Endothelial cell (in vitro differentiated cells): ENCODE data around the gene NXNL2. TPM values are rescaled to one million over a fixed set of nuclear protein-coding genes. Genes with fewer than 3 reads are reported as not detected.

ENCODE experiments used
- DNase-seq: peaks from one replicate; pipeline ENCODE4 v3.0.0; 2021; ENCODE audit warnings: low spot score
- H3K27ac Mint-ChIP-seq: one replicate; pipeline ENCODE4 v1.8.0; 2021; ENCODE audit warnings: mixed read lengths, inconsistent platforms; ENCODE audit not compliant: unreplicated experiment
- H3K27me3 Mint-ChIP-seq: one replicate; pipeline ENCODE4 v1.8.0; 2021; ENCODE audit warnings: mild to moderate bottlenecking, moderate library complexity, mixed read lengths, inconsistent platforms; ENCODE audit not compliant: unreplicated experiment
- H3K36me3 Mint-ChIP-seq: one replicate; pipeline ENCODE4 v1.8.0; 2021; ENCODE audit warnings: mild to moderate bottlenecking, low read depth, mixed read lengths, inconsistent platforms; ENCODE audit not compliant: unreplicated experiment
- H3K4me1 Mint-ChIP-seq: one replicate; pipeline ENCODE4 v1.8.0; 2021; ENCODE audit warnings: mild to moderate bottlenecking, mixed read lengths, inconsistent platforms; ENCODE audit not compliant: unreplicated experiment
- H3K4me3 Mint-ChIP-seq: one replicate; pipeline ENCODE4 v1.8.0; 2021; ENCODE audit warnings: mild to moderate bottlenecking, mixed read lengths, inconsistent platforms; ENCODE audit not compliant: unreplicated experiment
- H3K9me3 Mint-ChIP-seq: one replicate; pipeline ENCODE4 v1.8.0; 2021; ENCODE audit warnings: mixed read lengths, inconsistent platforms; ENCODE audit not compliant: unreplicated experiment
- long read RNA-seq: library from polyadenylated mRNA; unstranded; transcript quantifications from one replicate; pipeline ENCODE4 v2.0.0, GENCODE V29; 2020; ENCODE audit not compliant: unreplicated experiment
- total RNA-seq: library from RNA; stranded (reverse); fragmentation: NEBNext Ultra II Directional; extraction: Animal tissue kit (Norgen Biotek cat#: 25700); gene quantifications from one replicate; pipeline ENCODE4 v1.2.1, GENCODE V29; 2021; ENCODE audit not compliant: unreplicated experiment
- TF ChIP-seq, protein P1 (sequence below): fragments of 200-600 bp; sonication (generic); IDR thresholded peaks from one replicate; pipeline ENCODE4 v1.5.0; 2021; ENCODE audit warnings: antibody characterized with exemption; ENCODE audit not compliant: unreplicated experiment

The NXNL2 gene
- total RNA-seq = not detected
- long read RNA-seq = 0 reads

DNA sequence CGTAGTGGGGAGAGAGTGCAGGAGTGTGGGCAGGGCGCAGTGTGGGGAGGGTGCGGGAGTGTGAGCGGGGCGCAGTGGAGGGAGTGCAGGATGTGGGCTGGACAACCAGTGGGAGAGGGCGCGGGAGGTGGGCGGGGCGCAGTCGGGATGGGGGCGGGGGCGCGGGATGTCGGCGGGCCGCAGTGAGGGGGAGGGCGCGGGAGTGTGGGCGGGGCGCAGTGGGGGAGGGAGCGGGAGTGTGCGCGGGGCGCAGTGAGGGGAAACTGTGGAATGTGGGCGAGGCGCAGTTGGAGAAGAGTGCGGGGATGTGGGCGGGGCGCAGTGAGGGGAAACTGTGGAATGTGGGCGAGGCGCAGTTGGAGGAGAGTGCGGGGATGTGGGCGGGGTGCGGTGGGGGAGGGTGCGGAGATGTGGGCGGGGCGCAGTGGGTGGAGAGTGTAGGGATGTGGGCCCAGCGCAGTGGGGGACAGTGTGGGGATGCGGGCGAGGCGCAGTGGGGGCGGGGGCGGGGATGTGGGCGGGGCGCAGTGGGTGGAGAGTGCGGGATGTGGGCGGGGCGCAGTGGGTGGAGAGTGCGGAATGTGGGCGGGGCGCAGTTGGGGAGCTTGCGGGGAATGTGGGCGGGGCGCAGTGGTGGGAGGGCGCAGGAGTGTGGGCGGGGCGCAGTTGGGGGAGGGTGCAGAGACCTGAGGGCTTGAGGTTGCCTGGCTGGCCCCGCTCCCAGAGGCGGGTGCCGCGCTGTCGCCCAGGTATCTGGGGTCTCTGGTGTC is at the start of gene NXNL2:
TSS of gene NXNL2 (plus strand) at position 723 of the 770 bp plus-strand sequence. CDS start 257 bp downstream, outside the sequence.
- Mint-ChIP-seq H3K9me3 (no peaks in the 10 kb centered on the region), H3K27me3 (peaks cover 12% of the 10 kb centered on the region), H3K4me3 (peak within 1 kb of the TSS; percentile 87), H3K4me1 (peaks cover 18% of the 10 kb centered on the region), H3K36me3 (peaks cover 4% of the 10 kb centered on the region), H3K27ac (no peak within 1 kb of the TSS)
- TF ChIP-seq, protein P1, sequence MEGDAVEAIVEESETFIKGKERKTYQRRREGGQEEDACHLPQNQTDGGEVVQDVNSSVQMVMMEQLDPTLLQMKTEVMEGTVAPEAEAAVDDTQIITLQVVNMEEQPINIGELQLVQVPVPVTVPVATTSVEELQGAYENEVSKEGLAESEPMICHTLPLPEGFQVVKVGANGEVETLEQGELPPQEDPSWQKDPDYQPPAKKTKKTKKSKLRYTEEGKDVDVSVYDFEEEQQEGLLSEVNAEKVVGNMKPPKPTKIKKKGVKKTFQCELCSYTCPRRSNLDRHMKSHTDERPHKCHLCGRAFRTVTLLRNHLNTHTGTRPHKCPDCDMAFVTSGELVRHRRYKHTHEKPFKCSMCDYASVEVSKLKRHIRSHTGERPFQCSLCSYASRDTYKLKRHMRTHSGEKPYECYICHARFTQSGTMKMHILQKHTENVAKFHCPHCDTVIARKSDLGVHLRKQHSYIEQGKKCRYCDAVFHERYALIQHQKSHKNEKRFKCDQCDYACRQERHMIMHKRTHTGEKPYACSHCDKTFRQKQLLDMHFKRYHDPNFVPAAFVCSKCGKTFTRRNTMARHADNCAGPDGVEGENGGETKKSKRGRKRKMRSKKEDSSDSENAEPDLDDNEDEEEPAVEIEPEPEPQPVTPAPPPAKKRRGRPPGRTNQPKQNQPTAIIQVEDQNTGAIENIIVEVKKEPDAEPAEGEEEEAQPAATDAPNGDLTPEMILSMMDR = no peak
- peak; percentile 88 for DNase-seq

DNA sequence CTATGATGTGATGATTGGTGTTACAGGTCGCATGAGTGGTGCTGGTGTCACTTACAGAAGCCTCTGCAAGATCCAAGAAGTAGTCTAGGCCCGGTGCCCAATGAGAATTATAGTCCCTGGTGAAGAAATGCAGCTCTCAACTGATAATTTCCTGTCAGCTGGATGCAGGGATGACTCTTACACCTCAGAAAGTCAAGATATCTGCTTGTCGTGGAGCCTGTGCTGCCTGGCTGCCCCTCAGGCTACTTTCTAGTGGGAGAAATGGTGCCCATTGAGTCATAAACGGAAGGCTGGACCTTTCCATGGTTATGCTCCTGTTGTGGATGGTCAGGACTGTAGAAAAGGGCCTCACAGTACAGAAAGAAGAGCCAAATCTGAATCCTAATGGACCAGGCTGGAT is 46.8 kb upstream of the NXNL2 start:
- no peaks in the 10 kb centered on the region for H3K4me1 Mint-ChIP-seq
- no peak for DNase-seq
- peaks cover 3% of the 10 kb centered on the region for H3K27me3 Mint-ChIP-seq
- H3K36me3 Mint-ChIP-seq = no peaks in the 10 kb centered on the region
- TF ChIP-seq, protein P1 = no peak
- H3K9me3 Mint-ChIP-seq = no peaks in the 10 kb centered on the region
- H3K4me3 Mint-ChIP-seq = no peak overlapping the region
- no peak overlapping the region for H3K27ac Mint-ChIP-seq

DNA sequence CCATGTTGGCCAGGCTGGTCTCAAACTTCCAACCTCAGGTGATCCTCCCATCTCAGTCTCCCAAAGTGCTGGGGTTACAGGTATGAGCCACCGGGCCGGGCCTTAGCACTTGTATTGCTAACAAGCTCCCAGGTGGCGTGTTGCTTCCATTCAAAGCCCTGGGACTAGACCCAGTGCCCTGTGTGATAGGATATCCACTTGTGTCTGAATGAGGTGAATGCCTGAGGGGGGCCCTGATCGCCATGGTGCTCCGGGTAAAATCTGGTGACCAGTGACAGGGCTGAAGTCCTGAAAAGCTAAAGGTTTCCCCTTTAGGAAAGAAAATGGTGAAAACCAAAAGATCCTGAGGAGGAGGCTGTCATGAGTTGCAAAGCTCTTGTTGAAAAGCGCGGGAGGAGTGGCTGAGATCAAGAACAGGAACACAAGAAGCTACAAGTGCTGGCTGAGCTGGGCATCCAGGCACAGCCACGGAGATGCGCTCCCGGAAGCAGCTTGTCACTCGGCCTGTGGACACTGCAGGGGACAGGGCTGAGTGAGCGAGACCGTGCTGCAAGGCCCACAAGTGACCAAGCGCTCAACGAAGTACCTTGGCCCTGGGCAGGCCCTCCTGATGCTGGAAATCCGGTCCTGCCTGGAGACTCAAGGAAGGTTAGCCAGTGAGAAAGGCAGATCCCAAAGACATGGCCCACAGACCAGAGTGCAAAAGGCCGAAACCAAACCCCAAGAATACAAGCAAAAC is 39.8 kb upstream of the NXNL2 start:
- Mint-ChIP-seq H3K36me3 (no peaks in the 10 kb centered on the region), H3K27ac (no peak overlapping the region), H3K9me3 (no peaks in the 10 kb centered on the region), H3K4me1 (peaks cover 4% of the 10 kb centered on the region), H3K27me3 (no peaks in the 10 kb centered on the region), H3K4me3 (no peak overlapping the region)
- no peak for DNase-seq
- TF ChIP-seq, protein P1 = no peak

DNA sequence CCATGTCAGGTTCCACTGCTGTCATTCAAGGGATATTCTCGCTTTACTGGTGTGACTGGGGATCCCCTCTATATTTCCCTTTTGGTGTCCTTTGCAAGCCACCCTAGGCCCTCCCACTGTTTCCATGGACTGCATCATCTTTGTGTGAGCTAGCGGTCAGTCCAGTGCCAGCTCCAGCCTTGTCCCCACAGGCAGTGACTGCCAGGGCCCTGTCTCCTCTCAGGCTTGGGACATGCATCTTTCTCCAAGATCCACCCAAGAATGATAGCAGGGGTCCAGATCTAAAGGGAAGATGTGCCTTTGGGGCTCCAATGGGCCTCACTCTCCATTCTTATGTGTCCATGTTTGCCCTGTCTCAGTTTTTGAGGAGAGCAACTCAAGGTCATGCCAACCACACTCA is 37.8 kb upstream of the NXNL2 start:
- H3K4me3 Mint-ChIP-seq = no peak overlapping the region
- no peaks in the 10 kb centered on the region for H3K36me3 Mint-ChIP-seq
- H3K9me3 Mint-ChIP-seq = no peaks in the 10 kb centered on the region
- H3K4me1 Mint-ChIP-seq = peaks cover 4% of the 10 kb centered on the region
- no peak overlapping the region for H3K27ac Mint-ChIP-seq
- no peak for DNase-seq
- peaks cover 1% of the 10 kb centered on the region for H3K27me3 Mint-ChIP-seq
- TF ChIP-seq, protein P1 = no peak

DNA sequence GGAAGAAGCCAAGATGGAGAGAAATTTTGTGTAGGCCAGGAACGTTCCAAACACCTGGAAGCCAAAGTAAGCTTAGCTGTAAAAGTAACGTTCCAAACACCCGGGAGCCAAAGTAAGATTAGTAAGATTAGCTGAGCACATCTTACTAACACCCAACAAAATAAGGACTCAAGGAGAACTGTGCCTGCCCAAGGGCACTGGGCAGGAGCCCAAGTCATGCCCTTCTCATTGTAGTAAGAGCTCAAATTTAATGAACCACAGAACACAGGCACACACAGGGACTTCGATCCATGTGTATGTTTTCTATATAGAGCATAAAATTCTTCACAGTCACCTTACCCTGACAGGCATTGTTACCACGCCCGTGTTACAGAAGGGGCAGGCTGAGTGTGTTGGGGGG is 36.1 kb upstream of the NXNL2 start:
- Mint-ChIP-seq H3K27me3 (peaks cover 2% of the 10 kb centered on the region), H3K4me3 (no peak overlapping the region), H3K9me3 (no peaks in the 10 kb centered on the region), H3K27ac (no peak overlapping the region), H3K36me3 (no peaks in the 10 kb centered on the region), H3K4me1 (peaks cover 9% of the 10 kb centered on the region)
- DNase-seq = no peak
- TF ChIP-seq, protein P1 = no peak
